ENCODE results near the gene ABHD11.
A peak's percentile ranks its signal among the peaks of the same experiment; 100 is the strongest.

The ABHD11 gene

DNA sequence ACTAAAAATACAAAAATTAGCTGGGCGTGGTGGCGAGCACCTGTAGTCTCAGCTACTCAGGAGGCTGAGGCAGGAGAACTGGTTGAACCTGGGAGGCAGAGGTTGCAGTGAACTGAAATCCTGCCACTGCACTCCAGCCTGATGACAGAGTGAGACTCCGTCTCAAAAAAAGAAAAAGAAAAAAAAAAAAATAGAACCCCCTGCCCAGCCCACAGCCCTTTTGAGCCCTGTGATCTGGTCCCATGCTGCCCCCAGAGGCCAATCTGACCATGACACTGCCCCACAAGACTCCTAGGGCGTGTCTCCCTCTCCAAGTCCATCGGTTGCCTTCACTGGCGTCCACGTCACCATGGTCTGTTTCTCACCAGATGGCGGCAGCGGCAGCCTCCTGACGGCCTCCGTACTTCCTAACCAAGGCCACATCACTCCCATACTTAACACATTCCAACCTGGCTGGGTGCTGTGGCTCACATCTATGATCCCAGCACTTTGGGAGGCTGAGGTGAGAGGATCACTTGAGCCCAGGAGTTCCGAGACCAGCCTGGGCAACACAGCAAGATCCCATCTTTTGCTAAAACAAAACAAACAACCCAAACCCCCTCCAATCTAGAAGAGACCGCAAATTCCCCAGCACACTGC is 37.1 kb downstream of the ABHD11 start:
- H2AFZ ChIP-seq (ENCODE audit: low read length), result no peak overlapping the region
- peaks cover 7 to 13% of the 10 kb centered on the region in 2 donors for H3K4me1 ChIP-seq (ENCODE audit: control insufficient read depth in 2 of 2, insufficient read depth in 1 of 2, low read depth in 1 of 2, low read length in 2 of 2)
- H4K8ac ChIP-seq (ENCODE audit: low read depth, low read length), result no peak overlapping the region
- DNase-seq (ENCODE audit: low spot score), result no peak
- H3K9me3 ChIP-seq (replicated peaks in 1 of 2; ENCODE audit: control insufficient read depth in 2 of 2, insufficient read depth in 1 of 2, low read depth in 1 of 2, low read length in 2 of 2), result no peaks in the 10 kb centered on the region
- WGBS, 2 donors (ENCODE audit: extremely low coverage in 2 of 2, insufficient read length in 2 of 2, insufficient replicate concordance in 1 of 2), result no CpG with 5 or more reads among the region's 13 CpGs
- H2AK5ac ChIP-seq (ENCODE audit: low read depth, low read length), result no peak overlapping the region
- H3K14ac ChIP-seq (ENCODE audit: low read length), result no peak overlapping the region
- H3K4me3 ChIP-seq (ENCODE audit: low read length in 2 of 2), result no peak overlapping the region
- H4K91ac ChIP-seq (ENCODE audit: low read depth, low read length, poor library complexity), result no peak overlapping the region
- no peak overlapping the region for H2BK5ac ChIP-seq (ENCODE audit: low read length)
- no peak overlapping the region for H3K4me2 ChIP-seq (ENCODE audit: insufficient read depth, low read length, poor library complexity, severe bottlenecking)
- no peak overlapping the region for H3K4ac ChIP-seq (ENCODE audit: low read length)
- H2BK12ac ChIP-seq (ENCODE audit: low read length), result no peak overlapping the region
- H3K79me1 ChIP-seq (ENCODE audit: low read depth, low read length), result no peaks in the 10 kb centered on the region
- peaks cover 30 to 53% of the 10 kb centered on the region in 2 donors for H3K36me3 ChIP-seq (replicated peaks in 1 of 2; ENCODE audit: control insufficient read depth in 2 of 2, insufficient read depth in 2 of 2, low read length in 2 of 2)
- no peaks in the 10 kb centered on the region for H3K27me3 ChIP-seq (ENCODE audit: control insufficient read depth in 3 of 3, insufficient read depth in 3 of 3, low read depth in 1 of 3, low read length in 3 of 3)
- no peak overlapping the region for H3K9ac ChIP-seq (ENCODE audit: low read depth, low read length, poor library complexity)
- no peak overlapping the region for H3K18ac ChIP-seq (ENCODE audit: low read length)
- no peak overlapping the region for H2BK120ac ChIP-seq (ENCODE audit: low read depth, low read length)
- H2BK15ac ChIP-seq (ENCODE audit: low read length), result no peak overlapping the region
- no peak overlapping the region for H3K23ac ChIP-seq (ENCODE audit: low read depth, low read length, poor library complexity)
- H3K27ac ChIP-seq (replicated peaks; ENCODE audit: low read length), result no peak overlapping the region

DNA sequence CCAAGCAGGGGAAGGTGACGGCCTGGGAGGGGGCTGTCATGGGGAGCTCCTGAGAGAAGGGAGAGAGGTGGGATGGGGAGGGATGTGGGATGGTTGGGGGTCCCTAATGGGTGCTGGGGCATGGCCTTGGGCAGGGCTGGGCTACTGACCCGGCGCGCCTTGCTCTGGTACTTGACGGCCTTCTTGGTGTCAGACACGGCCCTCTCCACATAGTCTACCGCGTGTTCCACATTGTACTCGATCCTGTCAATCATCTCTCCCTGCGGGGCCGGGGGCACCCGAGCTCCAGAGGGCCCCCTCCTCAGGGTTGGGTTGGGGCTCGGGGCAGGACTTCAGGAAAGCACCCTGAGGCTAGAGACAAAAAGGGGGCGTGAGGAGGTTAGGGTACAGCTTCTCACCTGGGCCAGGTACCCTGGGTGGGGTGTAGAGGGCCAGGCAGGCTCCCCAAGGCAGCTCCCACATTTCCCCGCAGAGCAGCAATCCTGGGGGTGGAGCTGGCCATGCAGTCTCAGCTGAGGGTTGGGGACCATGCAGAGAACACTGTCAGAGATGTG is 37.9 kb downstream of the ABHD11 start:
- Histone ChIP-seq H3K23ac (ENCODE audit: low read depth, low read length, poor library complexity) (no peak overlapping the region), H3K4me1 (ENCODE audit: control insufficient read depth in 2 of 2, insufficient read depth in 1 of 2, low read depth in 1 of 2, low read length in 2 of 2) (peaks cover 7 to 13% of the 10 kb centered on the region in 2 donors), H3K27me3 (ENCODE audit: control insufficient read depth in 3 of 3, insufficient read depth in 3 of 3, low read depth in 1 of 3, low read length in 3 of 3) (no peaks in the 10 kb centered on the region), H3K18ac (ENCODE audit: low read length) (no peak overlapping the region), H2BK120ac (ENCODE audit: low read depth, low read length) (no peak overlapping the region), H4K91ac (ENCODE audit: low read depth, low read length, poor library complexity) (no peak overlapping the region), H3K9ac (ENCODE audit: low read depth, low read length, poor library complexity) (no peak overlapping the region), H3K27ac (replicated peaks; ENCODE audit: low read length) (no peak overlapping the region), H3K79me1 (ENCODE audit: low read depth, low read length) (no peaks in the 10 kb centered on the region), H3K4me2 (ENCODE audit: insufficient read depth, low read length, poor library complexity, severe bottlenecking) (no peak overlapping the region), H2AFZ (ENCODE audit: low read length) (no peak overlapping the region), H2BK12ac (ENCODE audit: low read length) (no peak overlapping the region), H3K4ac (ENCODE audit: low read length) (no peak overlapping the region), H3K4me3 (ENCODE audit: low read length in 2 of 2) (no peak overlapping the region), H3K36me3 (replicated peaks in 1 of 2; ENCODE audit: control insufficient read depth in 2 of 2, insufficient read depth in 2 of 2, low read length in 2 of 2) (peaks cover 33 to 61% of the 10 kb centered on the region in 2 donors), H2BK5ac (ENCODE audit: low read length) (no peak overlapping the region), H4K8ac (ENCODE audit: low read depth, low read length) (no peak overlapping the region), H2BK15ac (ENCODE audit: low read length) (no peak overlapping the region), H3K9me3 (replicated peaks in 1 of 2; ENCODE audit: control insufficient read depth in 2 of 2, insufficient read depth in 1 of 2, low read depth in 1 of 2, low read length in 2 of 2) (no peaks in the 10 kb centered on the region), H3K14ac (ENCODE audit: low read length) (no peak overlapping the region), H2AK5ac (ENCODE audit: low read depth, low read length) (peak overlapping the region; percentile 5)
- WGBS, 2 donors (ENCODE audit: extremely low coverage in 2 of 2, insufficient read length in 2 of 2, insufficient replicate concordance in 1 of 2), result no CpG with 5 or more reads among the region's 15 CpGs
- DNase-seq (ENCODE audit: low spot score), result no peak

DNA sequence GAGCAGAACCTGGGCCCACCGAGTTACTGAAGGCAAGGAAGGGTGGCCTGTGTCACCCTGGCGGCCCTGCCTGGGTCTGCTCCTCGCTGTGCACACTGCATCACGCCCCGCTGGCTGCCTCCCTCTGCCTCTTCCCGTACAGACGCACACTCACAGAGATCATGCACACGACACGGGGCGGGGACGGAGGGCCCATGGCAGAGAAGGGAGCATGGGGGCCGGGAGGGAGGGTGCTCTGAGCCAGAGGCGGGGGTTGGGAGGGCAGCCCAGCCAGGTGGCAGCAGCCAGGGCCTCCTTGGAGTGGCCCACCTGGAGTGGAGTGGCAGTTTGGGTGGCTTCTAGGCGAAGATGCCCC is 38.6 kb downstream of the ABHD11 start:
- Histone ChIP-seq H3K4ac (ENCODE audit: low read length) (no peak overlapping the region), H3K23ac (ENCODE audit: low read depth, low read length, poor library complexity) (peak overlapping the region; percentile 1), H3K36me3 (replicated peaks in 1 of 2; ENCODE audit: control insufficient read depth in 2 of 2, insufficient read depth in 2 of 2, low read length in 2 of 2) (peaks cover 35 to 65% of the 10 kb centered on the region in 2 donors), H4K91ac (ENCODE audit: low read depth, low read length, poor library complexity) (no peak overlapping the region), H3K9ac (ENCODE audit: low read depth, low read length, poor library complexity) (peak overlapping the region; percentile 35), H3K79me1 (ENCODE audit: low read depth, low read length) (no peaks in the 10 kb centered on the region), H2BK120ac (ENCODE audit: low read depth, low read length) (no peak overlapping the region), H2BK5ac (ENCODE audit: low read length) (no peak overlapping the region), H3K9me3 (replicated peaks in 1 of 2; ENCODE audit: control insufficient read depth in 2 of 2, insufficient read depth in 1 of 2, low read depth in 1 of 2, low read length in 2 of 2) (no peaks in the 10 kb centered on the region), H3K27ac (replicated peaks; ENCODE audit: low read length) (no peak overlapping the region), H4K8ac (ENCODE audit: low read depth, low read length) (no peak overlapping the region), H2BK15ac (ENCODE audit: low read length) (no peak overlapping the region), H3K27me3 (ENCODE audit: control insufficient read depth in 3 of 3, insufficient read depth in 3 of 3, low read depth in 1 of 3, low read length in 3 of 3) (no peaks in the 10 kb centered on the region), H3K4me2 (ENCODE audit: insufficient read depth, low read length, poor library complexity, severe bottlenecking) (no peak overlapping the region), H2BK12ac (ENCODE audit: low read length) (no peak overlapping the region), H3K14ac (ENCODE audit: low read length) (no peak overlapping the region), H2AK5ac (ENCODE audit: low read depth, low read length) (no peak overlapping the region), H3K4me1 (ENCODE audit: control insufficient read depth in 2 of 2, insufficient read depth in 1 of 2, low read depth in 1 of 2, low read length in 2 of 2) (peaks cover 7 to 13% of the 10 kb centered on the region in 2 donors), H2AFZ (ENCODE audit: low read length) (no peak overlapping the region), H3K18ac (ENCODE audit: low read length) (no peak overlapping the region), H3K4me3 (ENCODE audit: low read length in 2 of 2) (no peak overlapping the region)
- WGBS, 2 donors (ENCODE audit: extremely low coverage in 2 of 2, insufficient read length in 2 of 2, insufficient replicate concordance in 1 of 2), result no CpG with 5 or more reads among the region's 14 CpGs
- DNase-seq (ENCODE audit: low spot score), result no peak

DNA sequence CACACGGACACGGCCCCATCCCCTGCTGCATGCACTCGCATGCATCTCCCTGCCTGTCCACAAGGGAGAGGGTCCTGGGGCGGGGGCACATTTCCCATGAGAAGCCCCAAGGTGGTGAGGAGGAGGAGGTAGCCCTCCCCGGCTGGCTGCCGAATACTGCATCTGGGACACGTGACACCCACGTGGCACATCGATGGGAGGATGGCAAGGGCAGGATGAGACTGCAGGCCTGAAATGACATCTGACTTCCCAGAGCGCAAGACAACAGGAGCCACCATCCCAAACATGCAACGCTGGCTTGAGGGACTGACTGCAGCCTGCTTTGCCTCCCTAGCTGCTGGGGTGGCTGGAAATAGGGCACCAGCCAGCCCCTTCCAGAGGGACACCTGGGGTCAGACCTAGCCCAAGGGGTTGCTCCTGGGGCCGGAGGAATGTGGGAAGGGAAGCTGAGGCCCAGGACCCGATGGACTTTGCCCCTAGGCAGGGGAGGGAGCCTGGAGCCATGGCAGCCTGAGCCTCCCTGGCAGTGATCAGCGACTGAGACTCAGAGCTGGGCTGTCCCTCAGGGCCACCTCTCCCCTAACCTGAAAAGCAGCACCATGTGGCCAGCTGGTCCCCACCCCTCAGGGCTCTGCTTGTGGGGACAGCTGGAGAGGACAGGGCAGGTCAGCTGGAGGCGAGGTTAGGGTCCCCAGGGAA is 39.1 kb downstream of the ABHD11 start:
- H3K27me3 ChIP-seq (ENCODE audit: control insufficient read depth in 3 of 3, insufficient read depth in 3 of 3, low read depth in 1 of 3, low read length in 3 of 3), result no peaks in the 10 kb centered on the region
- H2AK5ac ChIP-seq (ENCODE audit: low read depth, low read length), result no peak overlapping the region
- no peak overlapping the region for H3K4me2 ChIP-seq (ENCODE audit: insufficient read depth, low read length, poor library complexity, severe bottlenecking)
- H3K4ac ChIP-seq (ENCODE audit: low read length), result no peak overlapping the region
- no peak overlapping the region for H2BK120ac ChIP-seq (ENCODE audit: low read depth, low read length)
- H4K8ac ChIP-seq (ENCODE audit: low read depth, low read length), result no peak overlapping the region
- H3K9ac ChIP-seq (ENCODE audit: low read depth, low read length, poor library complexity), result peak overlapping the region; percentile 35
- H3K9me3 ChIP-seq (replicated peaks in 1 of 2; ENCODE audit: control insufficient read depth in 2 of 2, insufficient read depth in 1 of 2, low read depth in 1 of 2, low read length in 2 of 2), result no peaks in the 10 kb centered on the region
- H2AFZ ChIP-seq (ENCODE audit: low read length), result no peak overlapping the region
- no peak overlapping the region for H2BK15ac ChIP-seq (ENCODE audit: low read length)
- peaks cover 7 to 12% of the 10 kb centered on the region in 2 donors for H3K4me1 ChIP-seq (ENCODE audit: control insufficient read depth in 2 of 2, insufficient read depth in 1 of 2, low read depth in 1 of 2, low read length in 2 of 2)
- no peak overlapping the region for H2BK5ac ChIP-seq (ENCODE audit: low read length)
- DNase-seq (ENCODE audit: low spot score), result no peak
- WGBS, 2 donors (ENCODE audit: extremely low coverage in 2 of 2, insufficient read length in 2 of 2, insufficient replicate concordance in 1 of 2), result no CpG with 5 or more reads among the region's 15 CpGs
- H3K27ac ChIP-seq (replicated peaks; ENCODE audit: low read length), result no peak overlapping the region
- no peak overlapping the region for H4K91ac ChIP-seq (ENCODE audit: low read depth, low read length, poor library complexity)
- no peak overlapping the region for H3K14ac ChIP-seq (ENCODE audit: low read length)
- H3K36me3 ChIP-seq (replicated peaks in 1 of 2; ENCODE audit: control insufficient read depth in 2 of 2, insufficient read depth in 2 of 2, low read length in 2 of 2), result peaks cover 37 to 71% of the 10 kb centered on the region in 2 donors
- H3K23ac ChIP-seq (ENCODE audit: low read depth, low read length, poor library complexity), result peak overlapping the region; percentile 35
- H3K4me3 ChIP-seq (ENCODE audit: low read length in 2 of 2), result no peak overlapping the region
- no peaks in the 10 kb centered on the region for H3K79me1 ChIP-seq (ENCODE audit: low read depth, low read length)
- H3K18ac ChIP-seq (ENCODE audit: low read length), result no peak overlapping the region
- H2BK12ac ChIP-seq (ENCODE audit: low read length), result no peak overlapping the region
